ENCODE results near the gene PNPLA2.
A peak's percentile ranks its signal among the peaks of the same experiment; 100 is the strongest.

Gene PNPLA2

GRCh38 chr11:786235-787083 is 32.3 kb upstream of the PNPLA2 start:
- DNase-seq = no peak

DNA sequence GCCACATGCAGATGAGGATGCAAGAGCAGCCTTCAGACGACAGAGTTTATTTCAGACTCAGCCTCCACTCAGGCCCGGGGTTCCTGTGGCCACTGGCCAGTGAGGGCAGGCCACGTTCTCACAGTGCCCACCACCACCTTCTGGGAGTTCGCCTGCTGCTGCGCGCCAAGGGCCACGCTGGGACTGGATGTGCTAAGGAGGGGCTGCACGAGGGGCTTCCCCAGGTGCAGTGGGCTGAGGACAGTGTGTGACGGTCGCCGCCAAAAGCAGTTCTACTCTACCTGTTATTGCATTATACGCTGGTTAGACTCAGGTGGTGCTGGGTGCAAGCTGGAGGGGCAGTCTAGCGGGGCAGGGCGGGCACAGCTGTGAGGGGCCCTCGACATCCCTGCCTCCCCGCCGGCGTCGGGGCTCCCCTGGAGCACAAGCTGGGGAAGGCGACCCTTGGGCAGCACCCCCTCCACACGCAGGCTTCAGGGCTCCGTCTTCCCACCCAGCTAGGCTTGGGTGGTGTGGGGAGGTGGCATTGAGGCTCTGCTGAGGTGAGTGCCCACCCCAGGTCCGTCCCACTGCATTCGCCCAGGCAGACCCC is 31.5 kb upstream of the PNPLA2 start:
- no peak for DNase-seq

DNA sequence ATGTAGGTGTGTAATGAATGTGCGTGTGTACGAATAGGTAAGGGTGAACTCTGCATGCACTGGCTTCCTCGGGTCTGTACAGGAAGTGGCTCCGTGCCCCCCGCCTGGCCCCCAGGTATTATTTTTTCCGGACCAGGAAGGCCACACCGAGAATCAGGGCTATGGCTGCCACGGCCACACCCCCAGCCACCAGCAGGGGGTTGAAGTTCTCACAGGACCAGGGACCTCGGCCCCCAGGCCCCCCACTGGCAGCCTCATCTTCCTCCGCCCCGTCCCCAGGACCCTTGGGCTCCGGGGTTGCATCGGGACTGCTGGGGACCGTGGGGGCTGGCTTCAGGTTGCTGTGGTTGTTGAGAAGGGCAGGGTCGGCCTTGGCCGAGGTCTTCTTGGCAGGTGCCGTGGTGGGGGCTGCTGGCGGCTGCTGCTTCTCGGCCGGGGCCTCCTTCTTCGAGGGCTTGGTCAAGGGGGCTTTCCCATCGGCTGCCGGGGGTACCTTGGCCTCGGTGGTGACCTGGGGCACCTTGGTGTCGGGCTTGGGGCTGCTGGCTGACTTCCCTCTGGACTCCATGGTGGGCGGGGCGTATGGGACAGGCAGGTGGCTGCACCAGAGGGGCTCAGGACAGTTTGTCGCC is 30.6 kb upstream of the PNPLA2 start:
- no peak for DNase-seq

- DNase-seq = no peak
These were observed 29.5 kb upstream of the PNPLA2 start for GRCh38 chr11:788953-789940.

GRCh38 chr11:789943-790342 is 28.8 kb upstream of the PNPLA2 start, which contains the start of gene CEND1:
CEND1 (minus strand) TSS chr11:790090; CDS start chr11:788576, 1,514 bp downstream.
- DNase-seq = peak; percentile 26 to 58

DNA sequence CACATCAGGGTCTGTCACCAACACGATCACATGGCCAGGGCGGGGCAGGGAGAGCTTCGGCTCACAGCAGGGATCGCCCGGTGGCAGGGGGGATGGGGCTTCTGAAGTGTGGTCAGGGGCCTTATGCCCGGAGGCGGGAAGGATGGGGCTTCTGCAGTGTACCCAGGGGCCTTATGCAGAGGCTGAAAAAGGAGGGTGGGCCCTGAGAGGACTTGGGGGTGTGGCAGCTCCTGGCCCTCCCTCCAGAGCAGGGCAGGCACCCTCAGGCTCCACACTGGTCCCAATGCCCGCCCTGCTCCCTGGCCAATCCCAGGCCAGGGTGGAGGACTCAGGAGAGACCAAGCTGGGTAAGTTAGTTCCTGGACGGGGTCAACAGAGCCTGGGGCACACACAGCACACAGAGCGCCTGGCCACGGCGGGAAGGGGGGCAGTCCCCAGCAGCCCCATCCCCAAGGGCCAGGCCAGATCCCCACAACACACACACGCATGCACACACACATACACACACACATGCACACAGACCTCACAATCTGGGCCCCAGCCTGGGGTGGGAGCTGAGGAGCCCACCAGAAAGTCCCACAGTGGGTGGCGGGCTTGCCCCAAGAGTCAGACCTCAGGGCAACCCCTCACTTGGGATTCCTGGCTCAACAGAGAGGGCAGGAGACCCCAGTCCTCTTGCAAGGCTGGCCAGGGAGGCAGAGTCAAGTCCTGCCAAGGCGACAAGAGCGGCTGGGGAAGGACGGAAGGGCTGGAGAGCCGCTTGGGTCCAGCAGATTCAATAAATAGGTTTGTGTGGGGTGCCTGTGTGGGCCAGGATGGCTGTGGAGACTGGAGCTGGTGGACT is 27.8 kb upstream of the PNPLA2 start:
- no peak for DNase-seq

GRCh38 chr11:791658-792534 is 26.8 kb upstream of the PNPLA2 start:
- DNase-seq = no peak

DNA sequence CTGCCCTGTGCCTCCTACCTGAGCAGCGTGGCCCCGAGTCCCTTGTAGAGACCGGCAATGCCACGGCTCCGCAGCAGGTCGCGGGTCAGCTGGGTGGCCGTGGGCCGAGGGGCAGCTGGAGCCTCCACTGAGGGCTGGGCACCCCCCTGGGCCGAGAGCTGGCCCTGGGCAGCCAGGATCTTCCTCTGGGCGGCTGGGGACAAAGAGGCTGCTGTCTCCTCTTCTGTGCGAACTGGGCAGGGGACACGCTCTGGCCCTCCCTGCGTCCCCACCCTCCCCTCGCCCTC is 26.2 kb upstream of the PNPLA2 start:
- no peak for DNase-seq

DNA sequence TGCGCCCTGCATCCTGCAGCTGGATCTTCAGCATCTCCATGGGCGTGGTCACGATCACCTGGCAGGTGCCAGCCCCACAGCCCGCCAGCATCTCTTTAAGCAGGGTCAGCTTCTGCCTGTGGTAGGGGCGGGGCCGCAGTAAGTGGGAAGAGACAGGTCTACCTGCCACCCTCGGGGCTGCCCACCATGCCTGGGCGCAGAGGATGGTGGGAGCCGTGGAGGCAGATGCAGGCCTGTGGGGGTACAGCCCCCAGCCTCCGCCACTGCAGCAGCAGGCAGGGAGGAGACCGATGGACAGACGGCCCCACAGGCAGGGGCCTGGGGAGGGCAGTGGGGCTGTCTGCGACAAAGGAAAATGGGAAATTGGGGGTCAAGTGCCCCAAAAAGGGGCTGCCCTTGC is 25.8 kb upstream of the PNPLA2 start:
- no peak for DNase-seq

- no peak for DNase-seq
These were observed 25.2 kb upstream of the PNPLA2 start for GRCh38 chr11:793556-793955.

GRCh38 chr11:794013-794765 is 24.5 kb upstream of the PNPLA2 start:
- DNase-seq = no peak

DNA sequence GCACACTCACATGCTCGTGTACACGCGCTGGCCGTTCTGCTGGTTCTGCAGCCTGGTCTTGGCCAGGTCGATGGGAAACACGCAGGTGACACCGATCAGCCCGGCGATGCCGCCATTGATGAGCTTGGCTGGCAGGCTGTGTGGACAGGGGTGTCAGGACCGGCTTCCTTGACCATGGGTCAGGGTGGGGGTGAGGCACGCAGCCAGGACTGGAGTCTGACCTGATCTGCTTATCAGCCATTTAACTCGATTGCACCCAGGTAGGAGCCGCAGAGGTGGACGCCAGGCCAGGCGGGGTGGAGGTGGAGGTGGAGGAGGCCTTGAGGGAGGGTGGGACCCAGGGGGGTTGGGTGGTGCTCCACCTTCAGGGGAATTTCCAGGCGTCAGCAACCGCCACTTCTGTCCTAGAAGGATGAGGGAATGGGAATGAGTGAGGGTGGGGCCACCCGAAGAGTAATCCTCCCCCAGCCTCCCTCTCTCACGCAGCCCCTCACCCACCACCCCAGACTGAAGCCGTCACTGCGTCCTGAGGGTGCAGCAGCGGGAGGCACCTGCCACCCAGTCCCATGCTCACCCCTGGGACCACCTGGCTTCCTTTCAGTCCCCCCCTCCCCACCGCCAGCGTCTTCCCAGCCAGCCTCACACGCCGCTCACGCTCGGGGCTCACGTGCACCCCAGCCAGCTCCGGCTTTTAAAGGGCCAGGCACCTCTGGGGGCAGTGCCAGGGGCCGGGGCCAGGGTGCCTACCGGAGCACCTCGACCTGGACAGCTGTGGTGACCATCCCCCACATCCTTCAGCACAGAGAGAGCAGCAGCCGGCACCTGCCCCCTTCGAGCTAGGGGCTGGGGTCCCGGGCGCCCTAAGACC is 23.7 kb upstream of the PNPLA2 start:
- DNase-seq = no peak

DNA sequence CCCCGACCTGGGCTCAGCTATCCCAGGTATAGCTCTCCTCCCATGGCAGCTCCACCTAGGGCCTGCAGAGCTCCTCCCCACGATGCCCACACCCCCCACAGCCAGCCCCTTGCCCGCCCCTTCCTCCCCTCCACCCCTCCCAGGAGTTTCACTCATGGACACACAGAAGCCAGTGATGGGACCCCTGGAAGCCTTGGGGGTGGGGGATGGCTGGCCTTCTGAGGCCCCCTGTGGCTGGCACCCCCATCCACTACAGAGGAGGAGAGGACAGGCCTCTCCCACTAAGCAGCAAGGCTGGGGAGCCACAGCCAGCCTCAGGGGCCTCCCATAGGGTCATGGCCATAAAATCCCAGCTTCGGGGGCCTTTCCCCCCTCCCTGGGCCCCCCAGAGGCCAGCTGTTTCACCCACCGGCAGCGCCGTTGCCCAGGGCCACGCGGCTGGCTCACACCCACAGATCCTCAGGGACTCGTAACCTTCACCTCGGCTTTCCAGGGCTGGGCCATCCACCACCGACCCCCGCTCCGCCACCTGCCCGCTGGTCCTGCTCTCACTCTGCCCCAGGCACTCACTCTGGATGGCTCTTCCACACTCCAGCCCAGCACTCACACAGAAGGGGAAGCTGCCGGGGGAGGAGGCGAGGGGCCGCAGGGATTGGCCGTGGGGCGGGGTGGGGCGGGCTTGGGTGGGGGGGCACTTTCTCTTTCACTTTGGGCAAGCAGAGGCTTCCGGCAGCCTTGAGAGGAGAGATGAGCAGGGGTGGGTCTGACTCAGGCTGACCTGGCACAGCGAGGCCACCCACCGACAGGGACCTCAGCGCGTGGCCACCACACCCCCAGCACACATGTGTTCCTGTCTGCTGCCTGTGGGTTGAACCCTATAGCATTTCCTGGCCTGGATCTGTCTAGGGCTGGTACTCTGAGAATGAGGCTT is 22.8 kb upstream of the PNPLA2 start:
- DNase-seq = peak; percentile 76 to 89

DNA sequence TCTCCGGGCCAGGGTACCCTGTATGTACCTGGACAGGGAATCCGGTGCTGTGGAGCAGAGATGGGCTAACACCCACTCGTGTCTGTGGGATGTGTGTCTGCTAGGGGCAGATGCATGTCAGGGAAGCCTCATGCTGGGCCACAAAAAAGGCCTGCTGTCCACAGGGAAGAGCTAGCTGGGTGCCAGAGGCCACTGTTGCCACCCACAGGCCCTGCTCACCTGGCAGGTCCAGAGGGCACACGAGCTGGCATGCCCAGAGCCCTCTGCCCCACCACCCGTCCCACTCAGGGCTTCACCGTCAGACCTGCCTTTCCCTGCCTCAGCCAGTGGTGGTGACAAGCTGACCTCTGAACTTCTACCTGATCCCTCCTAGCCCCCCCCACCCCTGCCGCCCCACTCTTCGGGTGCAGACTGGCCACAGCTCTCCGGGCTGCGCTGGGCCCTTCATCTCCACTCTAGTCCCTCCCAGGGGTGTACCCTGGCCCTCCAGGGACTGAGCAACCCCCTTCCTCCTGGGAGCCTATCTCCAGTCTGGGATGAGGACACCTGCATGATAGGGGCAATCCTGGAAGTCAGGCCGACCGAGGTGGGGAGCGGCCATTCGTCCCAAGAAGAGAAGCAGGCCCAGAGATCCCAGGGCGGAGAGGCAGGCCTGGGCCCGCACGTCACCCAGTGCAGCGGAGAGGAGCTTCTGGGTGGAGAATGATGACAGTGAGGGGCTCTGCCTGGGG is 22.0 kb upstream of the PNPLA2 start:
- no peak for DNase-seq

- peak; percentile 69 to 71 for DNase-seq
These were observed 21.2 kb upstream of the PNPLA2 start for GRCh38 chr11:797296-798092.

- DNase-seq = peak; percentile 76 to 87
These were observed 20.5 kb upstream of the PNPLA2 start, which contains the start of gene SLC25A22 for GRCh38 chr11:798093-798713. SLC25A22 (minus strand) TSS chr11:798281; CDS start chr11:795006, 3,275 bp downstream.

Data from stimulated activated CD4-positive, alpha-beta T cell treated with anti-CD3 and anti-CD28 coated beads, Interleukin-4, amount 100 ng/mL, for 4 hours (primary cell).